Thyroid gland (tissue), 4 donors: ENCODE data around the gene ADAMTS2.

Experiments
- POLR2A ChIP-seq, 2 donors: fragments of 450-650 bp; IDR thresholded peaks; one replicate each; pipeline ENCODE4 v1.6.1; 2017; ENCODE audit warnings: antibody characterized with exemption in 2 of 2, mild to moderate bottlenecking in 2 of 2, moderate library complexity in 1 of 2
- TF ChIP-seq, protein P1 (sequence below), 6 experiments: fragments of 200-600 bp in 3 of 6; fragments of 450-650 bp in 3 of 6; sonication (generic) in 3 of 6; IDR thresholded peaks; one replicate each; pipeline ENCODE4 v1.5.1; 2016 to 2019; ENCODE audit warnings: antibody characterized with exemption in 6 of 6, mild to moderate bottlenecking in 2 of 6, inconsistent platforms in 1 of 6, moderate library complexity in 1 of 6

DNA sequence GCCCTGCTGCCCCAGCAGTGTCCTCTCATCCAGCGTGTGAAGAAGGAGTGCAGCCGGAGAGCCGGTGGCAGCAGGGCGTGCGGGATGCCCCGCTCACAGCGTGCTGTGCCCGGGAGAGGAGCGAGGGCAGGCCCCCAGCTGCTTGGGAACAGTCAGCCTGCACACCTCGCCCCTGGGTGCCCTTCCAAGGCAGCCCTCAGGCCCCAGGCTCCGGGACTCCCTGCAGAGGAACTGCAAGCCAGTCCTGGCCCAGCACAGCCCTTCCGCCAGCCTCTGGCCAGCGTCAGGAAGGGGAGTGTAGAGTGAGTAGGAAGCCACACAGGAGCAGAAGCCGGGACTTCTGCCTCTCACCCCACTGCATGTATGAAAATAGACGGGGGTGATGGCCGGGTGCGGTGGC is 43.5 kb downstream of the ADAMTS2 start:
- no peak for TF ChIP-seq POLR2A (IDR thresholded peaks at IDR 0.05)
- TF ChIP-seq, protein P1, sequence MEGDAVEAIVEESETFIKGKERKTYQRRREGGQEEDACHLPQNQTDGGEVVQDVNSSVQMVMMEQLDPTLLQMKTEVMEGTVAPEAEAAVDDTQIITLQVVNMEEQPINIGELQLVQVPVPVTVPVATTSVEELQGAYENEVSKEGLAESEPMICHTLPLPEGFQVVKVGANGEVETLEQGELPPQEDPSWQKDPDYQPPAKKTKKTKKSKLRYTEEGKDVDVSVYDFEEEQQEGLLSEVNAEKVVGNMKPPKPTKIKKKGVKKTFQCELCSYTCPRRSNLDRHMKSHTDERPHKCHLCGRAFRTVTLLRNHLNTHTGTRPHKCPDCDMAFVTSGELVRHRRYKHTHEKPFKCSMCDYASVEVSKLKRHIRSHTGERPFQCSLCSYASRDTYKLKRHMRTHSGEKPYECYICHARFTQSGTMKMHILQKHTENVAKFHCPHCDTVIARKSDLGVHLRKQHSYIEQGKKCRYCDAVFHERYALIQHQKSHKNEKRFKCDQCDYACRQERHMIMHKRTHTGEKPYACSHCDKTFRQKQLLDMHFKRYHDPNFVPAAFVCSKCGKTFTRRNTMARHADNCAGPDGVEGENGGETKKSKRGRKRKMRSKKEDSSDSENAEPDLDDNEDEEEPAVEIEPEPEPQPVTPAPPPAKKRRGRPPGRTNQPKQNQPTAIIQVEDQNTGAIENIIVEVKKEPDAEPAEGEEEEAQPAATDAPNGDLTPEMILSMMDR (IDR thresholded peaks at IDR 0.05), result no peak
